Mesothelial cell of epicardium (in vitro differentiated cells): ENCODE results near the gene TRERF1. TPM values are rescaled to one million over a fixed set of nuclear protein-coding genes. Genes with fewer than 3 reads are reported as not detected.

Source experiments
- DNase-seq, 2 experiments: peaks; one replicate each; pipeline ENCODE4 v3.0.0; 2021; ENCODE audit warnings: low spot score in 2 of 2; ENCODE audit not compliant: unreplicated experiment in 2 of 2
- H3K27ac Mint-ChIP-seq: 2 replicates; pipeline ENCODE4 v1.8.0; 2021; ENCODE audit warnings: mixed read lengths
- H3K27me3 Mint-ChIP-seq: 2 replicates; pipeline ENCODE4 v1.8.0; 2021; ENCODE audit warnings: low read depth, mixed read lengths
- H3K36me3 Mint-ChIP-seq: 2 replicates; pipeline ENCODE4 v1.8.0; 2021; ENCODE audit warnings: mixed read lengths
- H3K4me1 Mint-ChIP-seq: 2 replicates; pipeline ENCODE4 v1.8.0; 2021; ENCODE audit warnings: mixed read lengths
- H3K4me3 Mint-ChIP-seq: 2 replicates; pipeline ENCODE4 v1.8.0; 2021; ENCODE audit warnings: mild to moderate bottlenecking, moderate library complexity, mixed read lengths
- H3K9me3 Mint-ChIP-seq: 2 replicates; pipeline ENCODE4 v1.8.0; 2021; ENCODE audit warnings: mixed read lengths
- total RNA-seq: library from RNA; stranded (reverse); gene quantifications from 3 replicates; pipeline ENCODE4 v1.2.1, GENCODE V29; 2021
- TF ChIP-seq, protein P1 (sequence below): fragments of 200-600 bp; sonication (generic); IDR thresholded peaks from one replicate; pipeline ENCODE4 v1.5.0; 2021; ENCODE audit warnings: antibody characterized with exemption; ENCODE audit not compliant: unreplicated experiment

The TRERF1 gene
- total RNA-seq, 1 donor from 2014 or later, result 19.8 TPM

DNA sequence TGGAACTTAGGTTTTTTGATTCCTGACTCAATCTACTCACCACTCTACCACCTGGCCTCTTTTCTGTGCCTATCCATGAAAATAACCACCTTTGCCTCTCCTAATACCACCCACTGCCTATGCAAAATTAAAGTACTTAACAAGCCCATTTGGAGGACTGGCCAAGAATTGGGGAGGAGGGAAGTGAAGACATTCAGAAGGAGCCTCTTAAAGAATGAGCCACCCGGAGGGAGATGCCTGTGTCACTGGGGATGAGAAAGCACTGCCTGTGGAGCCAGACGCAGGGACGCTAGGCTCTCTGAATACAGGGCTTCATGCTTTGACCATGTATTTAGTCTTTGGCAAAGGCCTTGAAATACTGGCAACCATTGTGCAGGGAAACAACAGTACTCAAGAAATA is 194.1 kb downstream of the TRERF1 start:
- DNase-seq, result no peak
- Mint-ChIP-seq H3K9me3 (no peaks in the 10 kb centered on the region), H3K36me3 (peaks cover 34% of the 10 kb centered on the region), H3K27ac (no peak overlapping the region), H3K27me3 (no peaks in the 10 kb centered on the region), H3K4me1 (peaks cover 14% of the 10 kb centered on the region), H3K4me3 (no peak overlapping the region)
- TF ChIP-seq, protein P1, sequence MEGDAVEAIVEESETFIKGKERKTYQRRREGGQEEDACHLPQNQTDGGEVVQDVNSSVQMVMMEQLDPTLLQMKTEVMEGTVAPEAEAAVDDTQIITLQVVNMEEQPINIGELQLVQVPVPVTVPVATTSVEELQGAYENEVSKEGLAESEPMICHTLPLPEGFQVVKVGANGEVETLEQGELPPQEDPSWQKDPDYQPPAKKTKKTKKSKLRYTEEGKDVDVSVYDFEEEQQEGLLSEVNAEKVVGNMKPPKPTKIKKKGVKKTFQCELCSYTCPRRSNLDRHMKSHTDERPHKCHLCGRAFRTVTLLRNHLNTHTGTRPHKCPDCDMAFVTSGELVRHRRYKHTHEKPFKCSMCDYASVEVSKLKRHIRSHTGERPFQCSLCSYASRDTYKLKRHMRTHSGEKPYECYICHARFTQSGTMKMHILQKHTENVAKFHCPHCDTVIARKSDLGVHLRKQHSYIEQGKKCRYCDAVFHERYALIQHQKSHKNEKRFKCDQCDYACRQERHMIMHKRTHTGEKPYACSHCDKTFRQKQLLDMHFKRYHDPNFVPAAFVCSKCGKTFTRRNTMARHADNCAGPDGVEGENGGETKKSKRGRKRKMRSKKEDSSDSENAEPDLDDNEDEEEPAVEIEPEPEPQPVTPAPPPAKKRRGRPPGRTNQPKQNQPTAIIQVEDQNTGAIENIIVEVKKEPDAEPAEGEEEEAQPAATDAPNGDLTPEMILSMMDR, result no peak

DNA sequence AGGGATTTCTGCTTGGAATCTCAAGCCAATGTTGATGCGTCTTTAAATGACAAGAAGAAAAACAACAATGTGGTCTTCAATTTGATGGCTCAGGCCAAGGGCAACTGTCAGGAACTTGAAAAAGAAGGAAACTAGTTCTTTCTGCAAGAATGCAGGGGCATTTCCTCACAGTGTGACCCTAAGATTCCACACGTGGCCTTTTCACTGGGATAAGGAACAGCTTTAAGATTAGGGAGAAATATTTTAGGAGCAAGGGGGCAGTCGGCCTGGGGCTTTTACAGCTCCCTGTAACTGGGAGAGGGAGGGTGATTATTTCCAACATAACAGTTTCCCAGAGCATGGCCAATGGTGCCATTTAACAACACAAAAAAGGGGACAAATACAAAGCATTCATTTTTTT is 194.7 kb downstream of the TRERF1 start:
- TF ChIP-seq, protein P1, result no peak
- H3K4me3 Mint-ChIP-seq, result no peak overlapping the region
- H3K9me3 Mint-ChIP-seq, result no peaks in the 10 kb centered on the region
- H3K27me3 Mint-ChIP-seq, result no peaks in the 10 kb centered on the region
- no peak overlapping the region for H3K27ac Mint-ChIP-seq
- H3K4me1 Mint-ChIP-seq, result peaks cover 20% of the 10 kb centered on the region
- DNase-seq, result no peak
- H3K36me3 Mint-ChIP-seq, result peaks cover 34% of the 10 kb centered on the region

DNA sequence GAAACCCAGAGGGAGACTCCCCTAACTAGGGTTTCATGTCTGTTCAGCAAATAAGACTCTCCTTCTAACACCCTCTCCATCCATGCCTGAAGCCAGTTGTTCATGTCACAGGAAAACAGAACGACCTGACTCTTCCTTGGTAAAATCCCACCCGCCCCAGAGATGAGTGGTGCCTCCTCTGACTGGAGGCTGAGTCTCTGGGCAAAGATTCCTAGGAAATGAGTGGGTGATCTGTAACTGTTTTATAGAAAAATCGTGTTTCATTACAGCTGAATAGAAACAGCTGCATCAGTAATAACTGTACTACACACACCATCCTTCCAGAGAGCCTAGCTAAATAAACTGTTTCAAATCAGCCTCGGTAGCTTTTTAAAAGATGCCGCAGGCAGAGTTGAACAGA is 196.7 kb downstream of the TRERF1 start:
- Mint-ChIP-seq H3K36me3 (peaks cover 34% of the 10 kb centered on the region), H3K27me3 (no peaks in the 10 kb centered on the region), H3K9me3 (no peaks in the 10 kb centered on the region), H3K4me1 (peaks cover 30% of the 10 kb centered on the region), H3K27ac (no peak overlapping the region), H3K4me3 (no peak overlapping the region)
- TF ChIP-seq, protein P1, result no peak
- DNase-seq, result no peak

DNA sequence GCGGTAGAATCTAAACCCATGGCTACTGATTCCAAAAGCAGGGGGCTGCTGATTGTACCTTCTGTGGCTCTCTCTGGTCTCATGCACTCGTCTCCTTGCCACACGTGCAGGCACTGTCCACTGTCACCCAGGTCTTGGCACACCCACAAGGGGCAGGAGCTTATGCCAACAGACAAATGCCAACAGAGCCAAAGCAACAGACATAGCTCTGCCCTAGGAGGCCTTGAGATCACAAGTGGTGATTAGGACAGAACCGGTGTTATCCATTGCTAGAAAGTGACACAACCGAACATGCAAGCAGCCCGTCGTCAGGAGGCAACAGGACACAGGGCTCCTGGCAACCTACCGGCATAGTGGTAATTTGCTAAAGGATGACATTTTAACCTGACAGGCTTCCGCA is 197.2 kb downstream of the TRERF1 start:
- Mint-ChIP-seq H3K36me3 (peaks cover 34% of the 10 kb centered on the region), H3K9me3 (no peaks in the 10 kb centered on the region), H3K4me3 (no peak overlapping the region), H3K27ac (no peak overlapping the region), H3K27me3 (no peaks in the 10 kb centered on the region), H3K4me1 (peaks cover 26% of the 10 kb centered on the region)
- TF ChIP-seq, protein P1, result no peak
- no peak for DNase-seq

DNA sequence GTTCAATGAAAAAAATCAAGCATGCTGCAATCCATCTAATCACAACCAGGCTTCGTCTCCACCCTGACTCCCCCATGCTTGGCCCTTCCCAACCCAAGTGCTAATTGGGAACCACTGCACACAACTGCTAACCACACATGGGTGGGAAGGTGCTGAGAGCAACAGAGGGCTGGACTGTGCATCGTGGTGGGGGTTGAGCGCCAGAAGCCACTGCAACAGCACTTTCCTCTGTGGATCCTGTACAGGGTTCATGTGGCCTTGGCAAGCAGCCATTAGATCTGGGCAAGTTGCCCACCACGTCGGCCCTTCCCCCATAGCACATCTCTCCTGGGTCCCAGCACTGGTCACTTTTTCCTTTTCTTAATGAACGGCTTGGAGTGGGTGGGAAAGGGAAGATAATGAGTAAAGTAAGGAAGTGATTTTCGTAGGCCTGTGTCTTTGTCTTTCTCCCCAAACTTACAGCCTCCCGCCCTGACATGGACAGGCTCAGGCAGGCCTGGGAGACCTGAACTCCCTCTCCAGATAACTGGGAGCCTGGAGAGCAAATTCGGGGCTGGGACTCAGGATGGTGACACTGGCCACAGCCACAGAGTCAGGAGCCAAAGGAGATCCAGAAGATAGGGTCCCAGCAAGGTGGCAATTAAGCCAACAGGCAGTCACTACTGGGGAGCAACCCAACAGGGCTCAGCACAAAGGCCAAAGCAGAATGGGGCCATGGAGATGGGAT is 199.7 kb downstream of the TRERF1 start:
- peak in 1 of 2 experiments; percentile 73 for DNase-seq
- peak overlapping the region; percentile 94 for H3K27ac Mint-ChIP-seq
- H3K4me1 Mint-ChIP-seq, result peaks cover 26% of the 10 kb centered on the region
- H3K9me3 Mint-ChIP-seq, result no peaks in the 10 kb centered on the region
- peaks cover 32% of the 10 kb centered on the region for H3K36me3 Mint-ChIP-seq
- TF ChIP-seq, protein P1, result no peak
- no peak overlapping the region for H3K4me3 Mint-ChIP-seq
- no peaks in the 10 kb centered on the region for H3K27me3 Mint-ChIP-seq

DNA sequence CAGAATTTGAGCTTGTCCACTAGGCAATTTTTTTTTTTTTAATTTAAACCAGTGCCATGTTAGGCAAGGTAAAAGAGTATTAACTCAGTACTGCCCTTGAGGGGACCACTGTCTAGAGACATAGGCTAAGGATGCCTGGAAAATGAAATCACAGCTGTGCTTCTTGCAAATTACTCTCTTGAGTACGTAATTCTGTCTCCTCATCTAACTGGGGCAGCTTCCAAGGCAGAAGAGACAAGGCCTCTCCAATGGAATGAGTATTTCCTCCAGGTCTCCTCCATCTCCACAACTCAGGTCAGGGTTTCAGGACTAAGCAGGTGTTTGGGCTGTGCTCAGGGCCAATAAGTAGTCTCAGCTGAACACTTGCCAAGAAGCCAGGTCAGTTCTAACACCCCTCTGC is 200.2 kb downstream of the TRERF1 start:
- Mint-ChIP-seq H3K27ac (peak overlapping the region; percentile 94), H3K4me3 (no peak overlapping the region), H3K27me3 (no peaks in the 10 kb centered on the region), H3K4me1 (peaks cover 26% of the 10 kb centered on the region), H3K36me3 (peaks cover 26% of the 10 kb centered on the region), H3K9me3 (no peaks in the 10 kb centered on the region)
- DNase-seq, result no peak
- TF ChIP-seq, protein P1, result no peak
